Neutrophil (primary cell): ENCODE data around the gene RHO.
"Not testable (repeated sequence)": the region's sequence is repeated elsewhere in the genome, so short reads cannot be mapped to it uniquely, and the experiment has no call there.

Experiments
- H3K27ac ChIP-seq: fragments of 200-600 bp; sonication (generic); 2 replicates; pipeline ENCODE4 v1.5.1; 2016; ENCODE audit warnings: mild to moderate bottlenecking, moderate library complexity
- H3K27me3 ChIP-seq: fragments of 200-600 bp; sonication (generic); 2 replicates; pipeline ENCODE4 v1.6.0; 2016; ENCODE audit warnings: mild to moderate bottlenecking
- H3K36me3 ChIP-seq: fragments of 200-600 bp; sonication (generic); 2 replicates; pipeline ENCODE4 v1.5.1; 2017
- H3K4me1 ChIP-seq, 2 experiments: fragments of 200-600 bp in 1 of 2; sonication (generic) in 1 of 2; 1 replicate in 1 of 2; 2 replicates in 1 of 2; pipeline versions ENCODE4 v1.5.1 to v1.6.1; 2013 to 2016; ENCODE audit warnings: low read depth in 1 of 2, low read length in 1 of 2, mild to moderate bottlenecking in 1 of 2, moderate library complexity in 1 of 2; ENCODE audit not compliant: control insufficient read depth in 1 of 2, insufficient read depth in 1 of 2
- H3K4me3 ChIP-seq, 2 experiments: fragments of 200-600 bp in 1 of 2; sonication (generic) in 1 of 2; 1 replicate in 1 of 2; 2 replicates in 1 of 2; pipeline ENCODE4 v1.5.1; 2013 to 2016; ENCODE audit warnings: low read depth in 1 of 2, low read length in 1 of 2, mild to moderate bottlenecking in 1 of 2, moderate library complexity in 1 of 2
- H3K9me3 ChIP-seq: fragments of 200-600 bp; sonication (generic); 2 replicates; pipeline ENCODE4 v1.5.1; 2016
- TF ChIP-seq, protein P1 (sequence below): fragments of 200-600 bp; sonication (generic); IDR thresholded peaks from 2 replicates; pipeline ENCODE4 v1.5.1; 2016; ENCODE audit warnings: antibody characterized with exemption

The RHO gene

DNA sequence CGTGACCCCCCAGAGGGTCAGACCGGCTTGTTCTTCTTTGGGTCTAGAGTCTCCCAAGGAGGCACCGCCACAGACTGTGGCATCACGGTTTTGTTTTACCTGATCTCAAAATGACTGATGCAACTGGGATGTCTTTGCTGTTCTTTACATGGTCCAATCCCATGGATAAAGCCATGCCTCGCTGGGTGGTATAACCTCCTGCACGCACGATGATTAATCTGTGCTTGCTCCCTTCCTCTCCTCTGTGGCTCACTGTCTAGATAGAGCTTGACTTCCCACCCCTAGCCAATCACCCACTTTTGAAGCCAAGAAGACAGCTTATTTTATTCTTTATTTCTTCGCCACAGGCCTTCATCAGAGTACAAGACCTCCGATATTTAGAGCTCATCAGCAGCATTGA is 36.6 kb upstream of the RHO start:
- Histone ChIP-seq H3K4me1 (no peaks in the 10 kb centered on the region), H3K27ac (no peak overlapping the region), H3K27me3 (no peaks in the 10 kb centered on the region), H3K4me3 (no peak overlapping the region), H3K36me3 (peaks cover 39% of the 10 kb centered on the region), H3K9me3 (no peaks in the 10 kb centered on the region)
- TF ChIP-seq, protein P1, sequence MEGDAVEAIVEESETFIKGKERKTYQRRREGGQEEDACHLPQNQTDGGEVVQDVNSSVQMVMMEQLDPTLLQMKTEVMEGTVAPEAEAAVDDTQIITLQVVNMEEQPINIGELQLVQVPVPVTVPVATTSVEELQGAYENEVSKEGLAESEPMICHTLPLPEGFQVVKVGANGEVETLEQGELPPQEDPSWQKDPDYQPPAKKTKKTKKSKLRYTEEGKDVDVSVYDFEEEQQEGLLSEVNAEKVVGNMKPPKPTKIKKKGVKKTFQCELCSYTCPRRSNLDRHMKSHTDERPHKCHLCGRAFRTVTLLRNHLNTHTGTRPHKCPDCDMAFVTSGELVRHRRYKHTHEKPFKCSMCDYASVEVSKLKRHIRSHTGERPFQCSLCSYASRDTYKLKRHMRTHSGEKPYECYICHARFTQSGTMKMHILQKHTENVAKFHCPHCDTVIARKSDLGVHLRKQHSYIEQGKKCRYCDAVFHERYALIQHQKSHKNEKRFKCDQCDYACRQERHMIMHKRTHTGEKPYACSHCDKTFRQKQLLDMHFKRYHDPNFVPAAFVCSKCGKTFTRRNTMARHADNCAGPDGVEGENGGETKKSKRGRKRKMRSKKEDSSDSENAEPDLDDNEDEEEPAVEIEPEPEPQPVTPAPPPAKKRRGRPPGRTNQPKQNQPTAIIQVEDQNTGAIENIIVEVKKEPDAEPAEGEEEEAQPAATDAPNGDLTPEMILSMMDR = no peak

GRCh38 chr3:129492691-129493090 is 35.7 kb upstream of the RHO start:
- peaks cover 38% of the 10 kb centered on the region for H3K36me3 ChIP-seq
- no peaks in the 10 kb centered on the region for H3K4me1 ChIP-seq
- no peaks in the 10 kb centered on the region for H3K27me3 ChIP-seq
- H3K27ac ChIP-seq = no peak overlapping the region
- no peaks in the 10 kb centered on the region for H3K9me3 ChIP-seq
- no peak overlapping the region for H3K4me3 ChIP-seq
- TF ChIP-seq, protein P1 = no peak

DNA sequence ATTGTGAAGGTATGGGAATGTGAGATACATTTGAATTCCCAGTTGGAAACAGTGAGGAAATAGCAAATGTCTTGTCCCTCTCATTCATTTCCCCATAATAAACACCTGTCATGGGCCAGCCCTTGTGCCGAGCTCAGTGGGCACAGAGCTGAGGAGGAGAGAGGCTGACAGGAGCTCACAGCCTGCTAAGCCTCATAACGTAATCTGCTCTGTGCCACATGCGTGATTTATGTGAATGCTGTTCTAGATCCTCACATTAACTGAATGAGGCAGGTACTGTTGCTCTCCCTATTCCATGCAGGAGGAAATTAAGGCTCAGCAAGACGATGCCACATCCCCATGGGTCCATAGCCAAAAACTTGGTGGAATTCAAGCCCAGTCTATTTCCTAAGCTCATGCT is 35.2 kb upstream of the RHO start:
- Histone ChIP-seq H3K4me3 (no peak overlapping the region), H3K27ac (no peak overlapping the region), H3K27me3 (no peaks in the 10 kb centered on the region), H3K9me3 (no peaks in the 10 kb centered on the region), H3K36me3 (peaks cover 38% of the 10 kb centered on the region), H3K4me1 (no peaks in the 10 kb centered on the region)
- TF ChIP-seq, protein P1 = no peak

DNA sequence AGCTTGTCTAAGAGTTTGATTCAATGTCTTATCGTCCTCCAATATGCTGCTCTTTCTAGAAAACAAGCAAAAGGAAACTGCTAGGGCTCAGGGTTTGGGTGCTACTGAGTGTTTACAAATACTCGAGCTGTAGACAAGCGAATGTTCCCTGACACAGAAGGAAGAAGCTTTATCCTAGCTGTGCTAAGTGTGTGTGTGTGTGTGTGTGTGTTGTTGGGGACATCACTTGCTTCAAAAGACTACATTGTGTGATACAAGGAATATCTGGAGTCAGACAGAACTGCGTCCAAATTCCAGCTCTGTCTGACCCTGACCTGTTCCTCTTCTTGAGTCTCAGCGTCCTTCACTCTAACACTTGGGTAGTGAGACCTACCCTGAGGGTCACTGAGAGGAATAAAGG is 33.9 kb upstream of the RHO start:
- not testable (repeated sequence) for H3K4me3 ChIP-seq, H3K27ac ChIP-seq, H3K4me1 ChIP-seq, H3K27me3 ChIP-seq, H3K9me3 ChIP-seq
- peaks cover 38% of the 10 kb centered on the region for H3K36me3 ChIP-seq

DNA sequence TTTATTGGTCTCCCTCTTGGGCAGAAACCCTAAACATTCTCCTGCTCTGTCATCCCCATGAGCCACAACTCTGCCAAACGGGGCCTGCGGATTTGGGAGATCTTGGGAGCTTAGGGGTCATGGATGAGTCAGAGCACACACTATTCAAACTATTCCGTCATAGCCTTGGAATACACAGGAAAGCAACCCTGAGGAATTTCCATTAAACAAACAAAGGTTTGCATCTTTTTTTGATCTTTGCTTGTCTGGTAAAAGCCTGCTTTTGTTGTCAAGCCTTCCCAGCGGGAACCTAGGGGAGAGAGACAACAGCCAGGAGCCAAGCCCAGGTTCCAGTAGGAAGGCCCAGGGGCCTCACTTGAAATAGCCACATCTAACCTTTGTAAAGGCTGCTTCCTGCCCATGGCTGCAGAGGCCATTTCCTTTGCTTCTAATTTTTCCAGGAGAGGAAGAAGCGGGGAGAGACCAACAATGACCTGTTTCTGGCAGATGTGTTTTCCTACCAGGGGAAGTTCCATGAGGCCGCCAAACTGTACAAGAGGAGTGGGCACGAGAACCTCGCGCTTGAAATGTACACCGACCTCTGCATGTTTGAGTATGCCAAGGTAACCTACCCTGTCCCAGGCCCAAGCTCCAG is 33.3 kb upstream of the RHO start:
- H3K9me3 ChIP-seq, H3K4me3 ChIP-seq, H3K27me3 ChIP-seq, H3K27ac ChIP-seq, H3K4me1 ChIP-seq: not testable (repeated sequence)
- peaks cover 42% of the 10 kb centered on the region for H3K36me3 ChIP-seq

GRCh38 chr3:129497876-129498275 is 30.6 kb upstream of the RHO start:
- H3K9me3 ChIP-seq, H3K4me3 ChIP-seq, H3K27ac ChIP-seq, H3K4me1 ChIP-seq, H3K27me3 ChIP-seq: not testable (repeated sequence)
- peaks cover 58% of the 10 kb centered on the region for H3K36me3 ChIP-seq

- peaks cover 59% of the 10 kb centered on the region for H3K36me3 ChIP-seq
- not testable (repeated sequence) for H3K9me3 ChIP-seq, H3K27me3 ChIP-seq, H3K4me3 ChIP-seq, H3K4me1 ChIP-seq, H3K27ac ChIP-seq
Observed at GRCh38 chr3:129498603-129499488, 29.6 kb upstream of the RHO start.

DNA sequence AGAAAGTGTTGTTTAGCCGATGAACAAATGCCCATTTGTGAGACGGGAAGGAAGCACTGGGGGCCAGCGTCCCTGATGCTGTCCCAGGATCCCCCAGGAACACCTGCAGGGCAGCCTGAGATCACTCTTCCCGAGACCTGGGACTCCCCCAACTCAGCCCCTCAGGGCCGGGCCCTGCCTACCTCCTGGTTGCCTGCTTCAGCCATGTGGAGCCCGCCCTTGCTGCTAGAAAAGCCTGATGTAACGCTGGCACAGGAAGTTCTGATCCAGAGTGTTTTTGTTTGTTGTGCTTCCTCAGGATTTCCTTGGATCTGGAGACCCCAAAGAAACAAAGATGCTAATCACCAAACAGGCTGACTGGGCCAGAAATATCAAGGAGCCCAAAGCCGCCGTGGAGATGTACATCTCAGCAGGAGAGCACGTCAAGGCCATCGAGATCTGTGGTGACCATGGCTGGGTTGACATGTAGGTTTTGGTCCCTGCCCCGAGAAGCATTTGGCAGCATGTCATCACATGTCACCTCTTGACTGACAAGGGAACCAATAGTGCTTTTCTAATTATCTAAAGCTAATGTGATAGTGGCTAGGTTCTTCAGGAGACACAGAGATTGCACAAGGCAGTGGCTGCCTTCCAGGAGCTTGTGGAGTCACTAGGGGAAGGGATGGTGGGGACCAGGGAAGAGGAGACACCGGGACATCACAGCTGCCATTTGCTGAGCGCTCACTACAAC is 28.7 kb upstream of the RHO start:
- H3K4me1 ChIP-seq, H3K4me3 ChIP-seq, H3K27me3 ChIP-seq, H3K9me3 ChIP-seq, H3K27ac ChIP-seq: not testable (repeated sequence)
- H3K36me3 ChIP-seq = peaks cover 62% of the 10 kb centered on the region
